ENCODE results near the gene CSN2.
"Not testable (repeated sequence)": the region's sequence is repeated elsewhere in the genome, so short reads cannot be mapped to it uniquely, and the experiment has no call there.

Gene CSN2
- total RNA-seq = 0 reads per million in 4 experiments

GRCh38 chr4:69965628-69966027 lies at the start of gene CSN2:
CSN2 (minus strand) TSS chr4:69965728; CDS start chr4:69960995, 4,733 bp downstream.
- DNase-seq = no peak

GRCh38 chr4:70008771-70009170 lies 43.2 kb upstream of the CSN2 start:
- no peak for DNase-seq

GRCh38 chr4:70002507-70002906 lies 37.0 kb upstream of the CSN2 start:
- DNase-seq = no peak

GRCh38 chr4:70000711-70001110 lies 35.2 kb upstream of the CSN2 start:
- no peak for DNase-seq

- no peak for DNase-seq
Observed at GRCh38 chr4:69999420-69999819, 33.9 kb upstream of the CSN2 start.

- DNase-seq = no peak
Observed at GRCh38 chr4:69995526-69996016, 30.0 kb upstream of the CSN2 start, which contains the start of gene STATH. STATH (plus strand) TSS chr4:69995966; CDS start chr4:69998438, 2,472 bp downstream.

GRCh38 chr4:69994782-69995181 lies 29.3 kb upstream of the CSN2 start:
- DNase-seq = no peak

GRCh38 chr4:69991016-69991415 lies 25.5 kb upstream of the CSN2 start:
- no peak for DNase-seq

- no peak for DNase-seq
Observed at GRCh38 chr4:69986663-69987062, 21.1 kb upstream of the CSN2 start.

- no peak for DNase-seq
Observed at GRCh38 chr4:69984030-69984443, 18.5 kb upstream of the CSN2 start.

- DNase-seq = no peak
Observed at GRCh38 chr4:69977582-69977981, 12.1 kb upstream of the CSN2 start.

GRCh38 chr4:69974631-69975030 lies 9.1 kb upstream of the CSN2 start:
- DNase-seq = no peak

- DNase-seq = no peak
Observed at GRCh38 chr4:69970071-69970470, 4.5 kb upstream of the CSN2 start.

- DNase-seq = no peak
Observed at GRCh38 chr4:69957209-69957608, 8.3 kb downstream of the CSN2 start.

GRCh38 chr4:69951602-69952001 lies 13.9 kb downstream of the CSN2 start:
- DNase-seq = no peak

- no peak for DNase-seq
Observed at GRCh38 chr4:69936566-69936965, 29.0 kb downstream of the CSN2 start.

- DNase-seq = no peak
Observed at GRCh38 chr4:69934150-69934549, 31.4 kb downstream of the CSN2 start.

GRCh38 chr4:69930768-69931167 lies 34.8 kb downstream of the CSN2 start, which contains the start of gene CSN1S1:
CSN1S1 (plus strand) TSS chr4:69931068; CDS start chr4:69932556, 1,488 bp downstream.
- no peak for DNase-seq

- not testable (repeated sequence) for DNase-seq
Observed at GRCh38 chr4:69923782-69924410, 41.6 kb downstream of the CSN2 start.

- DNase-seq = no peak
Observed at GRCh38 chr4:69920874-69921273, 44.7 kb downstream of the CSN2 start.

- no peak for DNase-seq
Observed at GRCh38 chr4:69910016-69910782, 55.3 kb downstream of the CSN2 start.

- DNase-seq = no peak
Observed at GRCh38 chr4:69909195-69909594, 56.3 kb downstream of the CSN2 start.

GRCh38 chr4:69907151-69907550 lies 58.4 kb downstream of the CSN2 start:
- no peak for DNase-seq

Data from effector CD8-positive, alpha-beta T cell (primary cell).